ENCODE results near the gene PKD2.
"Not testable (repeated sequence)": the region's sequence is repeated elsewhere in the genome, so short reads cannot be mapped to it uniquely, and the experiment has no call there.

Gene PKD2

GRCh38 chr4:87986508-87986907 lies 20.9 kb upstream of the PKD2 start:
- DNase-seq (ENCODE audit: low read depth) = no peak

GRCh38 chr4:87989765-87990164 lies 17.7 kb upstream of the PKD2 start:
- DNase-seq (ENCODE audit: low read depth) = no peak

- DNase-seq (ENCODE audit: low read depth) = no peak
Observed at GRCh38 chr4:87995435-87995834, 12.0 kb upstream of the PKD2 start.

DNA sequence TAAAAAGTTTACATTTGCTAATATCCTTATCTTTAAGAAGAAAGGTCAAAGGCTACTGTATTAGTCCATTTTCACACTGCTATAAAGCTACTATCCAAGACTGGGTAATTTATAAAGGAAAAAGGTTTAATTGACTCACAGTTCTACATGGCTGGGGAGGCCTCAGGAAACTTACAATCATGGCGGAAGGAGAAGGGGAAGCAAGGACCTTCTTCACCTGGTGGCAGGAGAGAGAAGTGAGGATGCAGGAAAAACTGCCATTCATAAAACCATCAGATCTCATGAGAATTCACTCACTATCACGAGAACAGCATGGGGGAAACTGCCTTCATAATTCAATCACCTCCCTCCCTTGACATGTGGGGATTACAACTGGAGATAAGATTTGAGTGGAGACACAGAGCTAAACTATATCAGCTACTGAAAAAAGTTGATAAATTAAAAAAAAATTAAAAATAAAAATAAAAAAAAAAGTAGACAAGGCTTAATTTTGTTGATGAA lies 8.2 kb upstream of the PKD2 start:
- not testable (repeated sequence) for DNase-seq (ENCODE audit: low read depth)

DNA sequence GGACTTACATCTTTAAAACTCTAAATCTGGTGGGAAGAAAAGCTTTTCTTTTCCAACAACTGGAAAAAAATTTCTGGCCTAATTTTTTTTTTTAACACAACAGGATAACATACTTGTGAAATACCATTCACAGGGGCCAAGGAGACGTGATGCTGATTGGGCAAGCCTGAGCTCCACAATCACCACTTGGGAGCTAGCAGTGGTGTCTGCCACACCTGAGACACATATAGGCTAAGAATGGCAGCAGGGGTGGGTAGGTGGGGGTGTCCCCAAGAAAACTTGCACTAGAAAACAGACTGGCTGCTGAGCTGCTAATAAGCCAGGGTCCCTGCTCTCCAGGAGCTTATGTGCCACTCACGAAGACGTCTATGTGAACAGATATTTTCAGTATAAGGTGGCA lies 5.6 kb upstream of the PKD2 start:
- DNase-seq (ENCODE audit: low read depth) = no peak

DNA sequence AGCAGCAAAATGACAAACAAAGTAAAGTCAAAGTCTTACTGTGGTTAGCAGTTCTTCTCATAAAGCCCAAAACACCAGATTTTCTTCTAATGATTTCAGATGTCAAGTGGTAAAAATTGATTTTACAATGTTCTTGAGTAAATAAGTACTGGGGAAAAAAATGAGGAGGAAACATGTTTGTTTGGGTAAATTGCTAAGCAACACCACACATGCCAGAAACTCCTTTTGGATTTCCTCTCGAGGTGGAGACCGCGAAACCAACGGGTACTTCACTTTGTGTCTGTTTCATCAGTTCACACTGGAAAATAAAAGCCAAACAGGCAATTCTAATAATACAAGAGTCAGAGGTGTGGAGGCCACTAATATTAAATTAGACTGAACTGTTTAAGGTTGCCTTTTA lies 4.6 kb upstream of the PKD2 start:
- DNase-seq (ENCODE audit: low read depth) = no peak

DNA sequence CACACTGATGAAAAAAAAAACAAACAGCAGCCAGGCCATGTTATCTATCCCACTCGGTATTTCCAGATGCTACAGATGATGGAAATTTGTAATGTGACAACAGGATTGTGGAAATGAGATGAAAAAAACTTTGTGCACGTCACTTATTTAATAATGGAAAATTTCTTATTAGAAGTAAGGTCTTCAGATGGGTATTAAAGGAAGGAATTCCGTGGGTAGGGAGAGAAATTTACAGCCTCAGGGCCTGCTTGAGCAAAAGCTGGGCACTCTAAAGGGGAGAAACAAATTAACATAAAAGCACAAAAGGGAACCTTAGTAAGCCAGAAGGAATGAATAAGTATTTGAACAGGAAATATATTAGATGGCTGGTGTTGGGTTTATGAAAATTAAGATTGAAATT lies 4.2 kb upstream of the PKD2 start:
- no peak for DNase-seq (ENCODE audit: low read depth)

GRCh38 chr4:88005076-88005475 lies 2.4 kb upstream of the PKD2 start:
- no peak for DNase-seq (ENCODE audit: low read depth)

DNA sequence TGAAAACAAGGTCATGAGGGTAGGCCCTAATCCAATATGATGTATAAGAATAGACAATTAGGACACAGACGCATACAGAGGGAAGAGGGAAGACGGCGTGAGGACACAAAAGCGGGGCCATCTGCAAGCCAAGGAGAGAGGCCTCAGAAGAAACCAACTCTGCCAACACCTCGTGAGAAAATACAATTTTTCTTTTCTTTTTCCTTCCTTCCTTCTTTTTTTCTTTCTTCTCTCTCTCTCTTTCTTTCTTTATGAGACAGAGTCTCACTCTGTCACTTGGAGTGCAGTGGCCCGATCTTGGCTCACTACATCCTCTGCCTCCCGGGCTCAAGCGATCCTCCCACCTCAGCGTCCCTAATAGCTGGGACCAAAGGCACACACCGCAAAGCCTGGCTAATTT lies 1.5 kb upstream of the PKD2 start:
- DNase-seq (ENCODE audit: low read depth) = no peak

- no peak for DNase-seq (ENCODE audit: low read depth)
Observed at GRCh38 chr4:88006956-88007303, 505 bp upstream of the PKD2 start.

DNA sequence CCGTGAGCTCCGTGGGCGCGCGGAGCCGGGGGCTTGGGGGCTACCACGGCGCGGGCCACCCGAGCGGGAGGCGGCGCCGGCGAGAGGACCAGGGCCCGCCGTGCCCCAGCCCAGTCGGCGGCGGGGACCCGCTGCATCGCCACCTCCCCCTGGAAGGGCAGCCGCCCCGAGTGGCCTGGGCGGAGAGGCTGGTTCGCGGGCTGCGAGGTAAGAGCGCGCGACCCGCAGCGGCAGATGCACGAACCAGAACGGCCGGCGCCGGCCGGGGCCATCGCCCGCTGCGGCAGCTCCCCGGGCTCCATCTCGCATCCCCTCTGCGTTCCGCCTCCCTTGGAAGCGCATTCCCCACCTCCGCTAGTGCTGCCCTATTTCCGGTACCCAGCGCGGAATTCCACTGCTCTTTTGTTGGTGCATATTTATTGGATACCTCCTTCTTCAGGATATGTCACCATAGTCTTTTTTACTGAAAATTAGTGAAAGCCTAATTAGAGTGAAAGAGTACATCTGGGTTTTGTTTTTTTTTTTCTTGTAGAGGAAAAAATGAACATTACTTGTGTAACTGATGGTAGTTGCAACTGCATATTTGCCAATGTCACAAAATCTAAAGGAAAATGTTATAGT lies 797 bp downstream of the PKD2 start:
- DNase-seq (ENCODE audit: low read depth) = peak; percentile 55

- peak; percentile 33 for DNase-seq (ENCODE audit: low read depth)
Observed at GRCh38 chr4:88008743-88009171, 1.3 kb downstream of the PKD2 start.

DNA sequence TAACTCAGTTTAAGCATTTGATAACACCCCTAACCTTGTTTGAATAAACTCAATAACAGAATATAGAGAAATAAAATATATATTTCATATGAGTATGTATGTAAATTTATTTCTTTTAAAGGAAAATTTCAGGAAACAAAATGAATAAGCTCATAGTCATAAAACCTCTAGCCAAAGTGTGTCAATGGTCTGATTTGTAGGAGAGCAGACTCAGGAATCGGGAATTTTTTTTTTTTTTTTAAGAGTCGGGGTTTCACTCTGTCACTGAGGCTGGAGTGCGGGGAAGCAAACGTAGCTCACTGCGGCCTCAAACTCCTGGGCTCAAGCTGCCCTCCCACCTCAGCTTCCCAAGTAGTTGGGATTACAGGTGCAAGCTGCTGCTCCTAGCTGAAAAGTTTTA lies 2.4 kb downstream of the PKD2 start:
- DNase-seq (ENCODE audit: low read depth) = no peak

DNA sequence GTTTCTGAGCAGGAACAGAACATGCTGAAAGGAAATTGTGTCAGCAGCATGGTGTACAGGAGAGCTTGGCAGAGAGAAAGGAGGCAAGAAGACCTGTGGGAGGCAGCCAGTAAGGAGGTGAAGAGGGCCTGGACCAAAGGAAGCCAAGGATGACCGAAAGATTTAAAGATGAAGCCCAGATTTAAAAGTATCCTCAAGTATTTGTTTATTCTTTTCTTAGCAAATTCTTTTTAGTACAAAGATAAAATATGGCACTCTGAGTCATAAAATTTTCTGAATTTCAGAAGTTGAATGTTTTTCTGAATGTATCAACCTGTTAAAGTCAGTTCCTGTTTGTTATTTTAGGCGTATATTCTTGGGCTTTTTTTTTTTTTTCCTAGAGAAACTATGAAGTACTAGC lies 3.5 kb downstream of the PKD2 start:
- DNase-seq (ENCODE audit: low read depth) = peak; percentile 50

GRCh38 chr4:88012647-88013046 lies 5.2 kb downstream of the PKD2 start:
- DNase-seq (ENCODE audit: low read depth) = no peak

- DNase-seq (ENCODE audit: low read depth) = no peak
Observed at GRCh38 chr4:88014386-88014905, 7.0 kb downstream of the PKD2 start.

DNA sequence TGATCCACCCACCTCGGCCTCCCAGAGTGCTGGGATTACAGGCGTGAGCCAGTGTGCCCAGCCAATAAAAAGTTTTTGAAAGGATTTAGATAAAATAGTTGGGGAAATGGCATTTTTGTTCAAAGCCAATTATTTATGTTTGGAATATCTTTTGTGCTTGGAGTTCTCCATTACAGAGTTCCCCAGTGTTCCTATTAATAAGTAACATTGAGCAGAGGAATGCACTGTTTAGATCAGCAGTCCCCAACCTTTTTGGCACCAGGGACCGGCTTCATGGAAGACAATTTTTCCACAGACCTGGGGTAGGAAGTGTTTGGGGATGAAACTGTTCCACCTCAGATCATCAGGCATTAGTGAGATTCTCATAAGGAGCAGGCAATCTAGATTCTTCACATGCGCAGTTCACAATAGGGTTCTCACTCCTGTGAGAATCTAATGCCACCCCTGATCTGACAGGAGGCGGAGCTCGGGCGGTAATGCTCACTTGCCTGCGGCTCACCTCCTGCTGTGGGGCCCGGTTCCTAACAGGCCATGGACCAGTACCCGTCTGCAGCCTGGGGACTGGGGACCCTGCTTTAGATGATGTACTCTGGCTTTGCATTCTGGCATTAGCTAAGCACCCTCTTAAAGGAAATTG lies 8.3 kb downstream of the PKD2 start:
- DNase-seq (ENCODE audit: low read depth) = no peak

DNA sequence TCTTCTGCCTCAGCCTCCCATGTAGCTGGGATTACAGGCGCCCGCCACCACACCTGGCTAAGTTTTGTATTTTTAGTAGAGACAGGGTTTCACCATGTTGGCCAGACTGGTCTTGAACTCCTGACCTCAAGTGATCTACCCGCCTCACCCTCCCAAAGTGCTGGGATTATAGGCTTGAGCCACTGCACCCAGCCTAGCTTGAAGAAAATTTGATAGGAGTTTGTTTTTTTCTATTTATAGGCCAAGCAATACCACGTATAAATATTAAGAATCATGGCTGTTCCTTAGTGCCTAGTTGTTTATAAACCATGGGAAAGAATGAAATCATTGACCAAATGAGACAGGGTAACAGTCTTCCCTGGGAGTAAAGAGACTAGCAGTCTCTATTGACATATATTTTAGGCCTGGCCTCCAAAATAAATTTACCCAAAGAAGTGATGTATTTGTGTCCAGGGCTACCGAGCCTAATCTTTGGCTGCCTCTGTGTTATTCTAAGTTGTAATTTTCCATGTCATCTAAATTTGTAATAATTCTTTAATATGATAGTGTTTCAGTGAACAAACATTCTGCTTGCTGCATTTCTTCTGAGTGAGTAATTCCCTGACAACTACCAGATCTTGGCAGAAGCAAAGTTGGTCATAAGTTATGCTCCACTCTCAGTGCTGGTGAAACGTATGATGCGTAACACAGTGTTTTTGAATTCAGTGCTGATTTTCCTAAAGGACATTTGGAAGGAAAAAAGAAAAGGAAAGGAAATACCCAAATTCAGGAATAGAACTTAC lies 10.3 kb downstream of the PKD2 start:
- peak; percentile 98 for DNase-seq (ENCODE audit: low read depth)

DNA sequence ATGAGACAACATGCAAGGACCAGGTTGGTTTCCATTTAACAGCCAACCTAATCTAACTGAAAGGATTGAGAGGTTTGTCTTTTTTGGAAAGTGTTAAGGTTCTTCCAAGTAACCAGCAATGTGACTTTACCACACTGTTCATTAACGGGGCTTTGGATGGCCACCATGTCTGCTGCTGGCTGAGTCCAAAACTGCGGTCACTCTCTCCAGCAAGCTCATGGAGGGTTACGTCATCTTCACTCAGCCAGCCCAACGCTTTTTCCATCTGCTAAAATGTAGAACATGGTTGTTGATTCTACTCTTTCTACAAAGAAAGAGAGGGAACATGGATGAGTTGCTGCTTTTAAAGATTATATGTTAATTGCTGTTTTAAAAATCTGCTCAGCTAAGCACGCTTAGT lies 11.0 kb downstream of the PKD2 start:
- peak; percentile 55 for DNase-seq (ENCODE audit: low read depth)

- peak; percentile 66 for DNase-seq (ENCODE audit: low read depth)
Observed at GRCh38 chr4:88021824-88022223, 14.4 kb downstream of the PKD2 start.

DNA sequence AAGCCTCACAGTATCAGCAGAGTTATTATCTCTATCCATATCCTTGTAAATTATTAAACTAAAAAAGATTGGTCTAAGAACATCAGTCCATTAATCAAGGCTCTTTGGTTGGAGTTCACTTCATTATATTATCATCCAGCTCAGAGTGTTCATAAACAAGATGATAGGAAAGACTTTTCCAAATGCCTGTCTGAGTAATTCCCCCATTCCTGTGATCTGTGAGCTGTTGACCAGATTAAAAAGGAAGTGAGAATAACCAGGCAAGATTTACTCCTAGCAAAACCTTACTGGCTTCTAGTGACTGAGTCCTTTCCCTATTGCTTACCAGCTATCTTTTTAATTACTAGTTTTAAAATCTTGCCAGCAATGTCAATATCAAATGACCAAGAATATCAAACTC lies 14.9 kb downstream of the PKD2 start:
- DNase-seq (ENCODE audit: low read depth) = no peak

GRCh38 chr4:88025868-88026661 lies 18.6 kb downstream of the PKD2 start:
- not testable (repeated sequence) for DNase-seq (ENCODE audit: low read depth)
